Measurements from ENCODE around the gene POLR2I.
A peak's percentile ranks its signal among the peaks of the same experiment; 100 is the strongest.
"Not testable (repeated sequence)": the region's sequence is repeated elsewhere in the genome, so short reads cannot be mapped to it uniquely, and the experiment has no call there.

Gene POLR2I

GRCh38 chr19:36114721-36115452, at the start of gene POLR2I:
Gene POLR2I (minus strand): TSS chr19:36114875. CDS start chr19:36114856, 19 bp downstream.
- DNase-seq, result peak; percentile 100

- DNase-seq, result no peak
These were observed 49.1 kb upstream of the POLR2I start for GRCh38 chr19:36163813-36164212.

DNA sequence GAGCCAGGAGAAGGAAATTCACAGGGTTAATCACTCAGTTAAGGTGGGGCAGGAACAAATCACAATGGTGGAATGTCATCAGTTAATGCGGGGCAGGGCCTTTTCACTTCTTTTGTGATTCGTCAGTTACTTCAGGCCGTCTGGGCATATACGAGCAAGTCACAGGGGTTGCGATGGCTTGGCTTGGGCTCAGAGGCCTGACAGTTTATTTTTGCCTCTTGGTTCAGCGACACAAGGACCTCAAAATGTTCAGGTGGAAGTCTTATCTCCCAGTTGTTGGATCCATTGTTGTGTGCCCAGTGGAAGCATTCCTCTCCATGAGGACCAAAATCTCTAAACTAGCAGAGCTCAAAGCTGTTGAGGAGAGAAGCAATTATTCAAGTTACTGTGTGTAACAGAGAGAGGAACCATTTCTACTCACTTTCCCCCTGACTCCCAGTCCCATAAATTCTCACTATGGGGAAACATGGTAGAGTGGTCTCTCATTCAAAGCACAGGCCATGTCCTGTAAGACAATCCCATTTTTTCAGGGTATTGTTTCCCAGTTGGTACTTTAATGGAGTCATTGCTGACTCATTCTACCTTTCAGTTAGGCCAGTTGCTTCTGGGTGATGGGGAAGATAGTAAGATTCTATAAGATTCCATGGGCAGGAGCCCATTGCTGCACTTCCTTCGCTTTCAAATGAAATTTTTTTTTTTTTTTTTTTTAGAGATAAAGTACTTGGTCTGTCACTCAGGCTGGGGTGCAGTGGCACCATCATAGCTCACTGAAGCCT, 46.3 kb upstream of the POLR2I start:
- DNase-seq, result no peak

GRCh38 chr19:36153126-36153525, 38.5 kb upstream of the POLR2I start:
- no peak for DNase-seq

GRCh38 chr19:36152352-36153091, 37.8 kb upstream of the POLR2I start, which contains the start of gene COX7A1:
Gene COX7A1 (minus strand): TSS chr19:36152447. CDS start chr19:36152407, 40 bp downstream.
- no peak for DNase-seq

DNA sequence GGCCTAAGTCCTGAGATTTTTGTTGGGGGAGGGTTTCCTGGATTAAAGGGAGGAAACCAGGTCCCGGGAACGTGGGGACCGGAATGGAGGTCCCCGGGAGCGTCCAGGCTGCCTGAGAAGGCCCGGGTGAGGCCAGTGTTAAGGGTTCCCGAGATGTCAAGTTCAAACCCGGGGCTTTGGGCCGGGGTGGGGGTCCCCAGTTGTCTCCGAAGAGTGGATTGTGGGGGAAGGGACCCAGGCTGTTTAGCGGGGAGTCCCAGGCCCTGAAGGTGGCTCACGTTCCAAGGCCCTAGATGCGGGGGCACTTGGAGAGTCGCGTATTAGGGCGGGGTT, 37.3 kb upstream of the POLR2I start:
- DNase-seq, result no peak

DNA sequence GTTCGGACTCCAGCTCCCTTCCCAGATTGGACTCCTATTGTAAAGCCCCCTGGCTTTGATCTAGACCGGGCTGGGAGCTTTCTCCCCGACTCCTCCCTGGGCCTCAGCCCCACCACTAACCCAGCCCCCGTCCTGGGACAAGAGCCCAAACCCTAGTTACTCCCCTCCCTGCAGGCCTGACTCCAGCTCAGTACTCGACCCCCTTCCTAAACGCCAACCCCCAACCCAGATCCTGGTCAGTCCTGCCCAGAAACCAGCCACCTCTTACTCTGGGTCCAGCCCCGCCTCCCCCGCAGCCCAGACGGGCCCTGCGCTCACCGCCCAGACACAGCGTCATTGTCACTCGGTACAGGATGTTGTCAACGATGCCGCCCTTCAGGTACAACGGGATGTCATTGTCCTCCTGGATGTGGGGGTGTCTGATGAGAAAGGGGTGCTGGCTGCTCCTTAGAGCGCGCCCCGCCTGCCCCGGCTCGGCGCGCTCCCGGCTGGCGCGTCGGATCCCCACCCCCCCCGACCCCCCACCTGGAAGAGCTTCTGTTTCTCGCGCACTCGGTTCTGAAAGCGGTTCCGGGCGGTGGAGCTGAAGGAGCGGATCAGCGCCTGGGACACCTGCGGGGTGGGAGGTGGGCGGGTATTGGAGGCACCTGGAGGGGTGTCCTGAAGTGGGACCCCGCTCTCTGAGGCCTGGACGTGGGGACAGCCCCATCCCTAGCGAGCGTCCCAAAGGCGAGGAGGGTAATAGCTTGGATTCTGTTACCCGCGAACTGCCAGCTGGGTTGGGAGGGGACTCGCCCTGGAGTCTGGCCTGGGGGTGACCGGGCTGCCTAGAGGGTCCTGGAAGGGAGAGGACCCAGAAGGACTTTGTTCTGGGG, 36.7 kb upstream of the POLR2I start:
- DNase-seq, result no peak

DNA sequence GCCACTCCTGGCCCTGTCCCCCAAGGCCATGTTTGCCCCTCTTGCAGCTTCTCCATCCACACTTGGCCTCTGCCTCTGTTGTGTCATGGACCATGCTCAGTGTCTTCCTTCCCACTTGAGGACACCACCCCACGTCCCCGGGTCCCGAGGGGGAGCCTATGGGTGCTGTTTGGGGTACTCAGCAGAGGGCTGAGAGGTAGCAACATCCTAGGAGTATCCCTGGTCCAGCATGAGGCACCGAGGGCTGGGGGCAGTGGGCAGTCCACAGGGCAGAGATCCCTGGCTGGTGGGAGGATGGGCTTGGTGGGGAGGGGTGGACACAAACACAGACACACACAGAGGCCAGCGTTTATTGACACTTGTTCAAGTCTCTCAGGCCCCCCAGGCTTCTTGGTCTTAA, 35.9 kb upstream of the POLR2I start:
- no peak for DNase-seq

GRCh38 chr19:36149673-36150406, 35.2 kb upstream of the POLR2I start:
- DNase-seq, result no peak

- DNase-seq, result no peak
These were observed 29.9 kb upstream of the POLR2I start for GRCh38 chr19:36144624-36145023.

GRCh38 chr19:36142496-36142895, 27.8 kb upstream of the POLR2I start:
- DNase-seq, result no peak

GRCh38 chr19:36142046-36142445, 27.4 kb upstream of the POLR2I start:
- DNase-seq, result no peak

GRCh38 chr19:36141039-36141927, 26.6 kb upstream of the POLR2I start:
- peak; percentile 95 for DNase-seq

DNA sequence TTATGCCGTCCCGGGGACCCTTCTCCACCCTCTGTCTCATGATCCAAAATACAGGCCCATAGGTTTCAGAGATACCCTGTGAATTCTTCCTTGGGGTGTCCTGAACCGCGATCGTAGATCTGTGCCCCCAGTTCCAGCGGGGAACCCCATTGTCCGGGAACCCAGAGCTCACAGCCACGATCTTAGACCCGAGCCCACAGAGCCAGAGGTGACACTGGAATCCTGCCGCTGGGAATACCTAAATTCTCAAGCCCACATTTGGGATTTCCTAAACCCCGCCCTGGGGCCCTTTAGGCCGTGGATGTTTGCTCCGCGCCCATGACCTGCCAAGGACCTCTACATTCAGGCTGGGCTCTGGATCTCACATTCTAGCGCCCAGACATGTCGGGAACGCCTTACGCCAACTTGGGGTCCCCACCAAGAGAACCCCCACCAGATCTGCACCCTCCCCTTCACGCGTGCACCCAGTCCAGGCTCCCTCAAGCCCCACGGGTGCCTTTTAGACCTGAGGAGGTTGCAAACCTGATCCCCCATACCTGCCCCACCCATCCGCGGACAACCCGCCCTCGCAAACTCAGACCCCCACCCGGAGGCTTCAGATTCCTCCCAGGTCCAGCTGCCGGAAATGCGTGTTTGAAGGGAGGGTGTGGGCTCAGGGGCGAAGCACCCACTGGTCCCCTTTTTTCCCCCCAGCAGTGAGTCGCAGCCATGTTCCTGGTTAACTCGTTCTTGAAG, 25.8 kb upstream of the POLR2I start:
- peak; percentile 69 for DNase-seq

- peak; percentile 96 for DNase-seq
These were observed 25.0 kb upstream of the POLR2I start, which contains the start of gene CAPNS1 for GRCh38 chr19:36139473-36140303. Gene CAPNS1 (plus strand): TSS chr19:36140066. CDS start chr19:36141012, 946 bp downstream.

DNA sequence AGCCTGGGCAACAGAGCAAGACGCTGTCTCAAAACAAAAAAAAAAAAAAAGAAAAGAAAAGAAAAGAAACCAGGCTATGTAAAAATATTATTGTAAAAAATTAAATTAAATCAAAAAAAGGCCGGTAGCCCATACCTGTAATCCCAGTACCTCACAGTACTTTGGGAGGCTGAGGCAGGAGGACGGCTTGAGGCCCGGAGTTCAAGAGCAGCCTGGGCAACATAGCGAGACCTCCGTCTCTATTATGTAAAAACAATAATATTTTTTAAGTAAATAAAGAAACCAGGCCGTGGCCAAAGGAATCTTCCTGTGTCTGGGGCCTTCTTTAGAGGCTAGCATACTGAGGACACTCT, 24.4 kb upstream of the POLR2I start:
- no peak for DNase-seq

DNA sequence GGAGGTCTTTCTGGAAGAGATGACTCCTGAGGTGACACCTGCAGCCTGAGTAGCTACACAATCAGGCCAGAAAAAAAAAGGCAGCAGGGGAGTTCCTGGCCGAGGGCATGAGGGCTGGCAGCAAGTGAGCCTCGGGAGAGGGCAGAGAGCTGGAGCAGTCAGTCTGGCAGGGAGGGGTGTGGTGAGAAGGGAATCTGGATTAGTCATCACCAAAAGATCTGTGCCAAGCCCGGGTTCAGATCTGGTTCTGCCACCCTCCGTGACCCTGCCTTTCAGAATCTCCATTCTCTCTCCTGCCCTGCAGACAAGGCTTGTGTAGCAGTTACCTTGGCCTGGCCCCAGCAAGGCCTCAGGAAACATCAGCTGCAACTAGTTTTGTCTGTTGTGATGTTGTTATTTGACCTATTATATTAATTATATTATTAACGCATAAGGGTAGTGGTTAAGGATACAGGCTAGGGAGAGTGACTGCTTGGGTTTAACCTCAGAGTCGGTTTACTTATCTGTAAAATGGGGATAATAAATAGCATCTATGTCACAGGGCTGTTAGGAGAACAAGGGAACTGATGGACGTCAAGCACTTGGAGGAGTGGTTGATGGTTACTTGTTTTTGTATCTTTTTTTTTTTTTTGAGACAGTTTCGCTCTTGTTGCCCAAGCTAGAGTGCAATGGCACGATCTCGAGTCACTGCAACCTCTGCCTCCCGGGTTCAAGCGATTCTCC, 22.4 kb upstream of the POLR2I start:
- DNase-seq, result peak; percentile 41

- not testable (repeated sequence) for DNase-seq
These were observed 20.2 kb upstream of the POLR2I start for GRCh38 chr19:36134867-36135266.
